ENCODE data around the gene KLF8. TPM values are rescaled to one million over a fixed set of nuclear protein-coding genes. Genes with fewer than 3 reads are reported as not detected.
A peak's percentile ranks its signal among the peaks of the same experiment; 100 is the strongest.

The KLF8 gene
- total and polyA plus RNA-seq, 5 experiments from 2014 or later = 0.07 to 2.4 (median 1.2) TPM; not detected in 1

GRCh38 chrX:56314334-56314733, 82.2 kb downstream of the KLF8 start:
- peaks cover 0 to 10% (median 7%) of the 10 kb centered on the region in 4 donors for H3K4me1 Mint-ChIP-seq
- DNase-seq = peak in 5 of 10 donors; percentile 1 to 30 (median 7)
- H3K27ac Mint-ChIP-seq = peak overlapping the region in 6 of 10 donors; percentile 5 to 75 (median 49)
- H3K4me3 Mint-ChIP-seq = peak overlapping the region in 9 of 10 donors; percentile 6 to 79 (median 50)
- H3K9me3 Mint-ChIP-seq = peaks cover 0 to 7% (median 0%) of the 10 kb centered on the region in 9 donors
- no peaks in the 10 kb centered on the region for H3K27me3 Mint-ChIP-seq
- POLR2A ChIA-PET = interaction anchor here (0.7 kb wide), 2 partner anchors 26 to 54 kb away, joined by 3 to 4 read pairs; no protein-coding TSS in a partner anchor
- no peak for ATAC-seq
- H3K36me3 Mint-ChIP-seq = peaks cover 0 to 2% (median 2%) of the 10 kb centered on the region in 3 donors

DNA sequence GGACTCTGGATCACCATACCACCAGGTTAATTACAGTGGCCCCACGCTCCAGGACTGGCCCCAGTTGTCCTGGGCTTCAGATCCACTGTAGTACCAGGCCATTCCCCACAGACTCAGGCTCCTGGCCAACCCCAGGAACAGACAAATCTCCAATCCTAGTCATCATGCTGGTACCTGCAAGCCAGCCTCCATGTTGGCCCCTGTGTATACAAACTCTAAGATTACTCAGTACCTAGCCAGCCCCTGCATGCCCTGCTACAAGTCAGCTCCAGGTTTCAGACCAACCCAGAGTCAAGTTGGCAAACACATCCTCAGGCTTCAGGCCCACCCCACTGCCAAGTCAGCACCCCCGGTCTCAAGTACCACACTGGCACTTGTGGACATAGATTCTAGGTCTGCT, 85.9 kb downstream of the KLF8 start:
- H3K4me1 Mint-ChIP-seq = peaks cover 0 to 11% (median 8%) of the 10 kb centered on the region in 4 donors
- ATAC-seq (no peak), DNase-seq (no peak)
- peaks cover 0 to 17% (median 0%) of the 10 kb centered on the region in 9 donors for H3K9me3 Mint-ChIP-seq
- POLR2A ChIA-PET = interaction anchor here (0.6 kb wide), 1 partner anchor 21 kb away, joined by 3 read pairs; no protein-coding TSS in a partner anchor
- H3K27me3 Mint-ChIP-seq = no peaks in the 10 kb centered on the region
- no peaks in the 10 kb centered on the region for H3K36me3 Mint-ChIP-seq
- H3K27ac Mint-ChIP-seq = no peak overlapping the region
- no peak overlapping the region for H3K4me3 Mint-ChIP-seq

GRCh38 chrX:56319165-56319564, 87.0 kb downstream of the KLF8 start:
- H3K36me3 Mint-ChIP-seq = no peaks in the 10 kb centered on the region
- peaks cover 0 to 4% (median 2%) of the 10 kb centered on the region in 4 donors for H3K4me1 Mint-ChIP-seq
- no peak for ATAC-seq
- no peak overlapping the region for H3K4me3 Mint-ChIP-seq
- H3K27ac Mint-ChIP-seq = no peak overlapping the region
- POLR2A ChIA-PET = no interaction called here
- no peak for DNase-seq
- H3K9me3 Mint-ChIP-seq = peaks cover 0 to 19% (median 0%) of the 10 kb centered on the region in 9 donors
- H3K27me3 Mint-ChIP-seq = no peaks in the 10 kb centered on the region

Measured in naive thymus-derived CD8-positive, alpha-beta T cell (primary cell).